ENCODE results near the gene SMYD3.

SMYD3 gene

GRCh38 chr1:245810181-245810769 lies 696.8 kb downstream of the SMYD3 start:
- no peak for DNase-seq

- DNase-seq = no peak
Measured at GRCh38 chr1:245809361-245809760, 697.7 kb downstream of the SMYD3 start.

GRCh38 chr1:245807954-245808719 lies 698.9 kb downstream of the SMYD3 start:
- no peak for DNase-seq

GRCh38 chr1:245807306-245807705 lies 699.8 kb downstream of the SMYD3 start:
- peak; percentile 55 to 74 for DNase-seq

- DNase-seq = no peak
Measured at GRCh38 chr1:245805532-245805931, 701.5 kb downstream of the SMYD3 start.

- no peak for DNase-seq
Measured at GRCh38 chr1:245804696-245805095, 702.4 kb downstream of the SMYD3 start.

- DNase-seq = no peak
Measured at GRCh38 chr1:245803666-245804037, 703.4 kb downstream of the SMYD3 start.

- DNase-seq = no peak
Measured at GRCh38 chr1:245802941-245803665, 704.0 kb downstream of the SMYD3 start.

GRCh38 chr1:245800901-245801605 lies 706.0 kb downstream of the SMYD3 start:
- no peak for DNase-seq

GRCh38 chr1:245798349-245798711 lies 708.7 kb downstream of the SMYD3 start:
- no peak for DNase-seq

- peak in 1 of 2 experiments; percentile 24 for DNase-seq
Measured at GRCh38 chr1:245797592-245798348, 709.3 kb downstream of the SMYD3 start.

GRCh38 chr1:245791410-245792312 lies 715.4 kb downstream of the SMYD3 start:
- DNase-seq = no peak

GRCh38 chr1:245790441-245790840 lies 716.6 kb downstream of the SMYD3 start:
- no peak for DNase-seq

- no peak for DNase-seq
Measured at GRCh38 chr1:245788886-245789285, 718.2 kb downstream of the SMYD3 start.

GRCh38 chr1:245788269-245788668 lies 718.8 kb downstream of the SMYD3 start:
- no peak for DNase-seq

GRCh38 chr1:245786948-245787347 lies 720.1 kb downstream of the SMYD3 start:
- no peak for DNase-seq

GRCh38 chr1:245779797-245780755 lies 727.0 kb downstream of the SMYD3 start:
- peak in 1 of 2 experiments; percentile 1 for DNase-seq

- DNase-seq = no peak
Measured at GRCh38 chr1:245777752-245778151, 729.3 kb downstream of the SMYD3 start.

GRCh38 chr1:245776694-245777332 lies 730.3 kb downstream of the SMYD3 start:
- no peak for DNase-seq

GRCh38 chr1:245776139-245776538 lies 730.9 kb downstream of the SMYD3 start:
- no peak for DNase-seq

Measured in Kasumi-1 (cell line).